Activated CD4-positive, alpha-beta T cell treated with anti-CD3 and anti-CD28 coated beads, Interleukin-2, amount 50 U/mL, for 1 hour (primary cell): ENCODE results near the gene MYO15B.

Experiments used
- DNase-seq: peaks from one replicate; pipeline ENCODE4 v3.0.0-alpha.2; 2020

Gene MYO15B

DNA sequence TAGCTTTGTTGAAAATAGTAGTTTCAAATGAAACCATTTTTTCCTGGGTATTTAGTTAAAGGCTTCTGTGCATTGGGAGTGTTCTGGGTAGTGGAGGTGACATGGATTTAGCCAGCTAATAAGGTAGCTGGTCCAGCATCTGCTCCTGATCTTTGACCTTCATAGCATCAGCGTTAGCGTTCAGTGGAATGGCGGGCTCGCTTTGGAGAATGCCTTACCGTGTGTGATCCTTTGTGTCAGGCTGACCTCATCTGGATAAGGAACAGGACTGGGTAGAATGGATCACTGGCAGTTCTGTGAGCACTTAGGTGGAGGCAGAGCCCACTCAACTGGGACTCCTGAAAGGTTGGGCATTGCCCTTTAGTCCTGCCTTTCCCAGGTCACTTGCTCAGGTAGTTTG, 83.3 kb downstream of the MYO15B start:
- no peak for DNase-seq

- DNase-seq, result no peak
These were observed 84.4 kb downstream of the MYO15B start for GRCh38 chr17:75672011-75672410.

DNA sequence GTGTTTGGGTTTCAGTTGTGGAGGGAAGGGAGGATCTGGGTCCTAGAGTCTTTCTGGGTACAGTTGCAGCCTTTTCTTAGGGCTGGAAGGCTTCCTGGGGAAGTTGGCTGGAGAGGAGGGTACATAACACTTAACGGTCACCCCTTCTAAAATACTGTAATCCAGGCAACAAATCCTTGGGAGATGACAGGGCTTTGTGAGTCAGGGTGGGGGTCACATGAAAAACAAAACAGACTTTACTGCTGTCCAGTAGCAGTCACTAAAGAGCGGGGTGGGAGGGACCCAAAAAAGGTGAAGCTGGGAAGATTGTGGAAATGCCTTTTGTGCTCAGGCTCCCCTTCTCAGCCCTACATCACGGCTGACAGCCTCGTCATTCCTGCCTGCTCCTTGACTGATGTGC, 85.9 kb downstream of the MYO15B start:
- DNase-seq, result no peak
